ENCODE data around the gene PSEN1. TPM values are rescaled to one million over a fixed set of nuclear protein-coding genes. Genes with fewer than 3 reads are reported as not detected.

PSEN1 gene
- total RNA-seq, 1 experiment from 2014 or later = 41.4 TPM

DNA sequence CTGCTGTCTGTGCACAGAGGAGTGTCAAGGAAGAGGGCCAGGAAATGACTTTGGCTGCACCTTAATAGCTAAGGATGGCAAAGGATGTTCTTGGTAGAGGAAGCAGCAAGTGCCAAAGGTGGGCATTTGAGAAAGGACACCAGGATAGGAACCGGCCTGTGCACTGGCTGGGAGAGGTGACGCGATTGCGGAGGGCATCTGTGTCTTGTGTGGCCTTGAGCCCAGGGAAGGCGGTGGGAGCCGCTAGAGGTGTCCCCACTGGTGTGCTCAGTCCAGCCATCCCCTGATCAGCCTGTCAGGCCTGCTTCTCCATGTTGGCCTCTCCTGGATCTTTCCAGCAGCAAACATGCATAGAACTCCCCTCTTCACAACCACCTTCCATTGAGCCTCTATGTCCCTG lies 131.2 kb downstream of the PSEN1 start:
- BruUV-seq (replicated peaks) = no TSS peak
- ChIA-PET POLR2A (ENCODE audit: unreplicated experiment) (interaction anchor here (0.6 kb wide), 1 partner anchor 131 kb away, joined by 3 read pairs; the partner anchor contains the start of gene PSEN1), CTCF (no interaction called here)
- Histone ChIP-seq H3K9ac (ENCODE audit: low read length) (no peak overlapping the region), H3K4me2 (ENCODE audit: low read length) (no peak overlapping the region), H3K9me3 (ENCODE audit: low read length) (no peaks in the 10 kb centered on the region), H4K20me1 (ENCODE audit: low read length) (no peaks in the 10 kb centered on the region), H3K9me2 (replicated peaks; ENCODE audit: low read length) (no peaks in the 10 kb centered on the region), H3F3A (ENCODE audit: low read length, unreplicated experiment) (no peaks in the 10 kb centered on the region), H3K27ac (ENCODE audit: low read length) (no peak overlapping the region), H3K4me1 (ENCODE audit: insufficient read depth, low read length) (no peaks in the 10 kb centered on the region), H3K27me3 (ENCODE audit: low read length) (no peaks in the 10 kb centered on the region), H2AFZ (ENCODE audit: low read length) (no peak overlapping the region), H3K4me3 (ENCODE audit: low read length) (no peak overlapping the region), H3K36me3 (ENCODE audit: low read depth, low read length) (no peaks in the 10 kb centered on the region), H3K79me2 (ENCODE audit: low read length) (no peaks in the 10 kb centered on the region)
- intact Hi-C loops (cut with micrococcal nuclease) = no loop called here
- DNase-seq = no peak
- TF ChIP-seq EZH2phosphoT487 (IDR thresholded peaks at IDR 0.05; ENCODE audit: borderline replicate concordance, low read length) = no peak
- TF ChIP-seq, protein P1, sequence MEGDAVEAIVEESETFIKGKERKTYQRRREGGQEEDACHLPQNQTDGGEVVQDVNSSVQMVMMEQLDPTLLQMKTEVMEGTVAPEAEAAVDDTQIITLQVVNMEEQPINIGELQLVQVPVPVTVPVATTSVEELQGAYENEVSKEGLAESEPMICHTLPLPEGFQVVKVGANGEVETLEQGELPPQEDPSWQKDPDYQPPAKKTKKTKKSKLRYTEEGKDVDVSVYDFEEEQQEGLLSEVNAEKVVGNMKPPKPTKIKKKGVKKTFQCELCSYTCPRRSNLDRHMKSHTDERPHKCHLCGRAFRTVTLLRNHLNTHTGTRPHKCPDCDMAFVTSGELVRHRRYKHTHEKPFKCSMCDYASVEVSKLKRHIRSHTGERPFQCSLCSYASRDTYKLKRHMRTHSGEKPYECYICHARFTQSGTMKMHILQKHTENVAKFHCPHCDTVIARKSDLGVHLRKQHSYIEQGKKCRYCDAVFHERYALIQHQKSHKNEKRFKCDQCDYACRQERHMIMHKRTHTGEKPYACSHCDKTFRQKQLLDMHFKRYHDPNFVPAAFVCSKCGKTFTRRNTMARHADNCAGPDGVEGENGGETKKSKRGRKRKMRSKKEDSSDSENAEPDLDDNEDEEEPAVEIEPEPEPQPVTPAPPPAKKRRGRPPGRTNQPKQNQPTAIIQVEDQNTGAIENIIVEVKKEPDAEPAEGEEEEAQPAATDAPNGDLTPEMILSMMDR (conservative IDR thresholded peaks at IDR 0.05; ENCODE audit: low read depth, low read length) = no peak
- TF ChIP-seq EZH2 (IDR thresholded peaks at IDR 0.05; ENCODE audit: low read length, unreplicated experiment) = no peak
- ATAC-seq = no peak

DNA sequence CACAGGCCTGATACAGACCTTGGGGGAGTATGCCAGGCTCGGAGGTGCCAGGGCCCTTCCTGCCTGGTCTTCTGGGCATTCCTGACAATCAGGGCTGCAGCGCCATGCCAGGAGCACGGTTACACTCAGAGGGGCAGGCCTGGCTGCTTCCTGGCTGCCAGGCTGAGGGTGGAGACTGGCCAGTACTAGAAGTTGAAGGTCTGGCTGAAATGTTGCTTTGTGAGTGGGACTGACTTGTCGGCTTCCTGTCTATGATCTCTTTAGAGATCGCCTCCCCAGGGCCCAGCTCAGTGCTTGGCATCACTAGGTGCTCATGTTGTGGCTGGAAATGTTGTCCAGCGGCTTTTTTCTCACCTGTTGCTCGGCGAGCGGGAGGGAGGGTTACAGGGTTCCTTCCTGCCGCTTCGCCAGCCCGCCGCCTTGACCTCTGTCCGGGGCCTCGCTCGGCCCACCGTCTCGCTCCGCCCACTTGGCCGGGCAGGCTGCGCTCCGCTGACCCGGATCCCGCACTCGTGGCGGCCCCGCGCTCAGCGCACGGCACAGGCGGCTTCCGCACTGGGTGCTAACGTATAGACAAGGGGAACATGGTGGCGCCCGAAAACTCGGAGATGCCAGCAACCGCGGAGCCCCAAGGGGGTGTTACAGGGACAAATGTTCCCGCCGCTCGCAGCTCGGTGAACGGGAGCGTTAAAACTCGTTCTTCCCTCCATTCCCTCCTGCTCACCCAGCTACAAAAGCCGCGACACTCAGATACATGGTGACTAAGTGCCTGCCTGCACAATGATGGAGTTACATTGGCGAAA lies 133.6 kb downstream of the PSEN1 start:
- no peak overlapping the region for H3K27ac ChIP-seq (ENCODE audit: low read length)
- intact Hi-C loops (cut with micrococcal nuclease) = no loop called here
- BruUV-seq (replicated peaks) = no TSS peak
- ChIA-PET CTCF (no interaction called here), POLR2A (ENCODE audit: unreplicated experiment) (no interaction called here)
- H3K9me3 ChIP-seq (ENCODE audit: low read length) = no peaks in the 10 kb centered on the region
- H4K20me1 ChIP-seq (ENCODE audit: low read length) = no peaks in the 10 kb centered on the region
- peak; percentile 42 for ATAC-seq
- no peaks in the 10 kb centered on the region; the same call in 1 of the 2 replicates for H3K36me3 ChIP-seq (ENCODE audit: low read depth, low read length)
- no peaks in the 10 kb centered on the region for H3K27me3 ChIP-seq (ENCODE audit: low read length)
- no peaks in the 10 kb centered on the region for H3F3A ChIP-seq (ENCODE audit: low read length, unreplicated experiment)
- H2AFZ ChIP-seq (ENCODE audit: low read length) = 0 out of 2 replicates have a peak overlapping the region, but pooled peaks have one; percentile 8
- no peak for DNase-seq
- no peak overlapping the region for H3K9ac ChIP-seq (ENCODE audit: low read length)
- no peaks in the 10 kb centered on the region for H3K9me2 ChIP-seq (replicated peaks; ENCODE audit: low read length)
- no peaks in the 10 kb centered on the region for H3K79me2 ChIP-seq (ENCODE audit: low read length)
- H3K4me3 ChIP-seq (ENCODE audit: low read length) = peak overlapping the region; percentile 28; the same call in 1 of the 2 replicates
- TF ChIP-seq EZH2phosphoT487 (IDR thresholded peaks at IDR 0.05; ENCODE audit: borderline replicate concordance, low read length) = no peak
- TF ChIP-seq, protein P1 (conservative IDR thresholded peaks at IDR 0.05; ENCODE audit: low read depth, low read length) = no peak
- TF ChIP-seq EZH2 (IDR thresholded peaks at IDR 0.05; ENCODE audit: low read length, unreplicated experiment) = no peak
- peak overlapping the region; percentile 38 for H3K4me2 ChIP-seq (ENCODE audit: low read length)
- no peaks in the 10 kb centered on the region for H3K4me1 ChIP-seq (ENCODE audit: insufficient read depth, low read length)

DNA sequence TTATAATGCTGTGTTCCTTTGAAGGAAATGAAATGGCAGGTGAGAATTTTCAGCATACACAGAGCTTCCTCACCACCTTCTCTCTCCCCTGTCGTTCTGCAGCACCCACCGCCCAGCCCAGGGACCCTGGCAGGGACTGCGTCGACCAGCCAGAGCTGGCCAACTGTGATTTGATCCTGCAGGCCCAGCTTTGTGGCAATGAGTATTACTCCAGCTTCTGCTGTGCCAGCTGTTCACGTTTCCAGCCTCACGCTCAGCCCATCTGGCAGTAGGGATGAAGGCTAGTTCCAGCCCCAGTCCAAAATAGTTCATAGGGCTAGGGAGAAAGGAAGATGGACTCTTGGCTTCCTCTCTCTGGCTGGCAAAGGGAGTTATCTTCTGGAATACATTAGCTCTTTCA lies 136.1 kb downstream of the PSEN1 start:
- no peaks in the 10 kb centered on the region for H4K20me1 ChIP-seq (ENCODE audit: low read length)
- H3K27ac ChIP-seq (ENCODE audit: low read length) = no peak overlapping the region
- no peaks in the 10 kb centered on the region for H3F3A ChIP-seq (ENCODE audit: low read length, unreplicated experiment)
- intact Hi-C loops (cut with micrococcal nuclease) = no loop called here
- H3K9me2 ChIP-seq (replicated peaks; ENCODE audit: low read length) = no peaks in the 10 kb centered on the region
- H2AFZ ChIP-seq (ENCODE audit: low read length) = no peak overlapping the region
- H3K4me2 ChIP-seq (ENCODE audit: low read length) = no peak overlapping the region
- ATAC-seq (no peak), DNase-seq (no peak)
- H3K9me3 ChIP-seq (ENCODE audit: low read length) = no peaks in the 10 kb centered on the region
- ChIA-PET CTCF (interaction anchor here (1.0 kb wide), 1 partner anchor 23 kb away, joined by 6 read pairs; no protein-coding TSS in a partner anchor), POLR2A (ENCODE audit: unreplicated experiment) (no interaction called here)
- TF ChIP-seq EZH2 (IDR thresholded peaks at IDR 0.05; ENCODE audit: low read length, unreplicated experiment) (no peak), EZH2phosphoT487 (IDR thresholded peaks at IDR 0.05; ENCODE audit: borderline replicate concordance, low read length) (no peak)
- TF ChIP-seq, protein P1 (conservative IDR thresholded peaks at IDR 0.05; ENCODE audit: low read depth, low read length) = no peak
- no peaks in the 10 kb centered on the region for H3K4me1 ChIP-seq (ENCODE audit: insufficient read depth, low read length)
- no peaks in the 10 kb centered on the region for H3K79me2 ChIP-seq (ENCODE audit: low read length)
- no TSS peak for BruUV-seq (replicated peaks)
- no peak overlapping the region for H3K9ac ChIP-seq (ENCODE audit: low read length)
- no peaks in the 10 kb centered on the region; the same call in 1 of the 2 replicates for H3K36me3 ChIP-seq (ENCODE audit: low read depth, low read length)
- H3K4me3 ChIP-seq (ENCODE audit: low read length) = no peak overlapping the region
- H3K27me3 ChIP-seq (ENCODE audit: low read length) = no peaks in the 10 kb centered on the region

All from PC-3 (cell line).